Measurements from ENCODE around the gene SNIP1.

GRCh38 chr1:37559080-37559479, 5.0 kb upstream of the SNIP1 start:
- TF ChIP-seq GATA2 (IDR thresholded peaks at IDR 0.05; ENCODE audit: low read depth, low read length) (no peak), GATA3 (IDR thresholded peaks at IDR 0.05; ENCODE audit: low read depth, low read length) (no peak)
